GM23248 (cell line): Measurements from ENCODE around the gene FBLN2.

ENCODE experiments used
- EZH2 ChIP-seq: fragments of 200-600 bp; sonication (generic); IDR thresholded peaks from 2 replicates; pipeline ENCODE4 v1.6.1; 2018; ENCODE audit warnings: antibody characterized with exemption, mild to moderate bottlenecking; ENCODE audit not compliant: insufficient read depth, poor library complexity, severe bottlenecking
- EZH2phosphoT487 ChIP-seq: fragments of 200-600 bp; sonication (generic); IDR thresholded peaks from 2 replicates; pipeline ENCODE4 v1.6.1; 2018; ENCODE audit warnings: antibody characterized with exemption, moderate library complexity, mild to moderate bottlenecking, low read depth; ENCODE audit not compliant: insufficient read depth

GRCh38 chr3:13504161-13504831 is 44.6 kb upstream of the FBLN2 start:
- TF ChIP-seq EZH2phosphoT487 (no peak), EZH2 (no peak)
